Measurements from ENCODE around the gene SAAL1.

Gene SAAL1

GRCh38 chr11:18088366-18088765 is 17.5 kb downstream of the SAAL1 start:
- no peaks in the 10 kb centered on the region for H3K27me3 ChIP-seq (ENCODE audit: control insufficient read depth in 2 of 2, insufficient read depth in 2 of 2, low read length in 2 of 2)
- no peak overlapping the region for H3K9ac ChIP-seq (ENCODE audit: low read depth in 1 of 2, low read length in 2 of 2)
- H3K27ac ChIP-seq (ENCODE audit: low read depth in 2 of 2, low read length in 2 of 2), result no peak overlapping the region
- peaks cover 0 to under 1% of the 10 kb centered on the region in 2 donors for H3K4me1 ChIP-seq (ENCODE audit: control insufficient read depth in 2 of 2, insufficient read depth in 2 of 2, low read length in 2 of 2)
- no peak overlapping the region for H3K4me3 ChIP-seq (ENCODE audit: low read length in 2 of 2)
- no peaks in the 10 kb centered on the region for H3K9me3 ChIP-seq (ENCODE audit: control insufficient read depth in 2 of 2, low read length in 2 of 2)
- peaks cover 28 to 34% of the 10 kb centered on the region in 2 donors for H3K36me3 ChIP-seq (ENCODE audit: control insufficient read depth in 2 of 2, insufficient read depth in 2 of 2, low read length in 2 of 2)

- no peaks in the 10 kb centered on the region for H3K4me1 ChIP-seq (ENCODE audit: control insufficient read depth in 2 of 2, insufficient read depth in 2 of 2, low read length in 2 of 2)
- H3K4me3 ChIP-seq (ENCODE audit: low read length in 2 of 2), result no peak overlapping the region
- peaks cover 12 to 19% of the 10 kb centered on the region in 2 donors for H3K36me3 ChIP-seq (ENCODE audit: control insufficient read depth in 2 of 2, insufficient read depth in 2 of 2, low read length in 2 of 2)
Measured at GRCh38 chr11:18081551-18081950, 24.3 kb downstream of the SAAL1 start.

GRCh38 chr11:18080451-18080850 is 25.4 kb downstream of the SAAL1 start:
- Histone ChIP-seq H3K27me3 (ENCODE audit: control insufficient read depth in 2 of 2, insufficient read depth in 2 of 2, low read length in 2 of 2) (no peaks in the 10 kb centered on the region), H3K9me3 (ENCODE audit: control insufficient read depth in 2 of 2, low read length in 2 of 2) (no peaks in the 10 kb centered on the region), H3K9ac (ENCODE audit: low read depth in 1 of 2, low read length in 2 of 2) (no peak overlapping the region), H3K4me1 (ENCODE audit: control insufficient read depth in 2 of 2, insufficient read depth in 2 of 2, low read length in 2 of 2) (no peaks in the 10 kb centered on the region), H3K4me3 (ENCODE audit: low read length in 2 of 2) (no peak overlapping the region), H3K27ac (ENCODE audit: low read depth in 2 of 2, low read length in 2 of 2) (no peak overlapping the region), H3K36me3 (ENCODE audit: control insufficient read depth in 2 of 2, insufficient read depth in 2 of 2, low read length in 2 of 2) (peaks cover 12 to 19% of the 10 kb centered on the region in 2 donors)

More at GRCh38 chr11:18081551-18081950, 24.3 kb downstream of the SAAL1 start:
- Histone ChIP-seq H3K27ac (ENCODE audit: low read depth in 2 of 2, low read length in 2 of 2) (no peak overlapping the region), H3K9ac (ENCODE audit: low read depth in 1 of 2, low read length in 2 of 2) (no peak overlapping the region), H3K27me3 (ENCODE audit: control insufficient read depth in 2 of 2, insufficient read depth in 2 of 2, low read length in 2 of 2) (no peaks in the 10 kb centered on the region), H3K9me3 (ENCODE audit: control insufficient read depth in 2 of 2, low read length in 2 of 2) (no peaks in the 10 kb centered on the region)

GRCh38 chr11:18078909-18079308 is 27.0 kb downstream of the SAAL1 start:
- Histone ChIP-seq H3K4me3 (ENCODE audit: low read length in 2 of 2) (no peak overlapping the region), H3K27ac (ENCODE audit: low read depth in 2 of 2, low read length in 2 of 2) (no peak overlapping the region), H3K4me1 (ENCODE audit: control insufficient read depth in 2 of 2, insufficient read depth in 2 of 2, low read length in 2 of 2) (no peaks in the 10 kb centered on the region), H3K9me3 (ENCODE audit: control insufficient read depth in 2 of 2, low read length in 2 of 2) (no peaks in the 10 kb centered on the region), H3K9ac (ENCODE audit: low read depth in 1 of 2, low read length in 2 of 2) (no peak overlapping the region), H3K27me3 (ENCODE audit: control insufficient read depth in 2 of 2, insufficient read depth in 2 of 2, low read length in 2 of 2) (no peaks in the 10 kb centered on the region), H3K36me3 (ENCODE audit: control insufficient read depth in 2 of 2, insufficient read depth in 2 of 2, low read length in 2 of 2) (peaks cover 12 to 15% of the 10 kb centered on the region in 2 donors)

- Histone ChIP-seq H3K27ac (ENCODE audit: low read depth in 2 of 2, low read length in 2 of 2) (no peak overlapping the region), H3K4me1 (ENCODE audit: control insufficient read depth in 2 of 2, insufficient read depth in 2 of 2, low read length in 2 of 2) (no peaks in the 10 kb centered on the region), H3K27me3 (ENCODE audit: control insufficient read depth in 2 of 2, insufficient read depth in 2 of 2, low read length in 2 of 2) (no peaks in the 10 kb centered on the region), H3K9me3 (ENCODE audit: control insufficient read depth in 2 of 2, low read length in 2 of 2) (no peaks in the 10 kb centered on the region), H3K4me3 (ENCODE audit: low read length in 2 of 2) (no peak overlapping the region), H3K9ac (ENCODE audit: low read depth in 1 of 2, low read length in 2 of 2) (no peak overlapping the region), H3K36me3 (ENCODE audit: control insufficient read depth in 2 of 2, insufficient read depth in 2 of 2, low read length in 2 of 2) (peaks cover 2 to 9% of the 10 kb centered on the region in 2 donors)
Measured at GRCh38 chr11:18075444-18075843, 30.4 kb downstream of the SAAL1 start.

GRCh38 chr11:18071098-18071705 is 34.7 kb downstream of the SAAL1 start:
- H3K36me3 ChIP-seq (ENCODE audit: control insufficient read depth in 2 of 2, insufficient read depth in 2 of 2, low read length in 2 of 2), result no peaks in the 10 kb centered on the region
- no peaks in the 10 kb centered on the region for H3K9me3 ChIP-seq (ENCODE audit: control insufficient read depth in 2 of 2, low read length in 2 of 2)
- no peaks in the 10 kb centered on the region for H3K4me1 ChIP-seq (ENCODE audit: control insufficient read depth in 2 of 2, insufficient read depth in 2 of 2, low read length in 2 of 2)
- H3K27ac ChIP-seq (ENCODE audit: low read depth in 2 of 2, low read length in 2 of 2), result no peak overlapping the region
- no peak overlapping the region for H3K9ac ChIP-seq (ENCODE audit: low read depth in 1 of 2, low read length in 2 of 2)
- H3K27me3 ChIP-seq (ENCODE audit: control insufficient read depth in 2 of 2, insufficient read depth in 2 of 2, low read length in 2 of 2), result no peaks in the 10 kb centered on the region
- H3K4me3 ChIP-seq (ENCODE audit: low read length in 2 of 2), result no peak overlapping the region

GRCh38 chr11:18067372-18067771 is 38.5 kb downstream of the SAAL1 start:
- Histone ChIP-seq H3K36me3 (ENCODE audit: control insufficient read depth in 2 of 2, insufficient read depth in 2 of 2, low read length in 2 of 2) (no peaks in the 10 kb centered on the region), H3K4me1 (ENCODE audit: control insufficient read depth in 2 of 2, insufficient read depth in 2 of 2, low read length in 2 of 2) (peaks cover 0 to 7% of the 10 kb centered on the region in 2 donors), H3K4me3 (ENCODE audit: low read length in 2 of 2) (no peak overlapping the region)

GRCh38 chr11:18066626-18067025 is 39.3 kb downstream of the SAAL1 start:
- Histone ChIP-seq H3K27ac (ENCODE audit: low read depth in 2 of 2, low read length in 2 of 2) (no peak overlapping the region), H3K27me3 (ENCODE audit: control insufficient read depth in 2 of 2, insufficient read depth in 2 of 2, low read length in 2 of 2) (no peaks in the 10 kb centered on the region), H3K9me3 (ENCODE audit: control insufficient read depth in 2 of 2, low read length in 2 of 2) (no peaks in the 10 kb centered on the region), H3K9ac (ENCODE audit: low read depth in 1 of 2, low read length in 2 of 2) (no peak overlapping the region), H3K36me3 (ENCODE audit: control insufficient read depth in 2 of 2, insufficient read depth in 2 of 2, low read length in 2 of 2) (no peaks in the 10 kb centered on the region), H3K4me1 (ENCODE audit: control insufficient read depth in 2 of 2, insufficient read depth in 2 of 2, low read length in 2 of 2) (peaks cover 0 to 7% of the 10 kb centered on the region in 2 donors), H3K4me3 (ENCODE audit: low read length in 2 of 2) (no peak overlapping the region)

More at GRCh38 chr11:18067372-18067771, 38.5 kb downstream of the SAAL1 start:
- no peak overlapping the region for H3K27ac ChIP-seq (ENCODE audit: low read depth in 2 of 2, low read length in 2 of 2)
- H3K9me3 ChIP-seq (ENCODE audit: control insufficient read depth in 2 of 2, low read length in 2 of 2), result no peaks in the 10 kb centered on the region
- H3K9ac ChIP-seq (ENCODE audit: low read depth in 1 of 2, low read length in 2 of 2), result no peak overlapping the region
- H3K27me3 ChIP-seq (ENCODE audit: control insufficient read depth in 2 of 2, insufficient read depth in 2 of 2, low read length in 2 of 2), result no peaks in the 10 kb centered on the region

GRCh38 chr11:18065572-18065971 is 40.3 kb downstream of the SAAL1 start:
- H3K4me1 ChIP-seq (ENCODE audit: control insufficient read depth in 2 of 2, insufficient read depth in 2 of 2, low read length in 2 of 2), result peaks cover 0 to 7% of the 10 kb centered on the region in 2 donors
- H3K9me3 ChIP-seq (ENCODE audit: control insufficient read depth in 2 of 2, low read length in 2 of 2), result no peaks in the 10 kb centered on the region
- no peaks in the 10 kb centered on the region for H3K36me3 ChIP-seq (ENCODE audit: control insufficient read depth in 2 of 2, insufficient read depth in 2 of 2, low read length in 2 of 2)
- no peak overlapping the region for H3K4me3 ChIP-seq (ENCODE audit: low read length in 2 of 2)
- no peak overlapping the region for H3K27ac ChIP-seq (ENCODE audit: low read depth in 2 of 2, low read length in 2 of 2)
- no peaks in the 10 kb centered on the region for H3K27me3 ChIP-seq (ENCODE audit: control insufficient read depth in 2 of 2, insufficient read depth in 2 of 2, low read length in 2 of 2)
- no peak overlapping the region for H3K9ac ChIP-seq (ENCODE audit: low read depth in 1 of 2, low read length in 2 of 2)

- Histone ChIP-seq H3K4me3 (ENCODE audit: low read length in 2 of 2) (no peak overlapping the region), H3K9me3 (ENCODE audit: control insufficient read depth in 2 of 2, low read length in 2 of 2) (no peaks in the 10 kb centered on the region), H3K27ac (ENCODE audit: low read depth in 2 of 2, low read length in 2 of 2) (no peak overlapping the region), H3K36me3 (ENCODE audit: control insufficient read depth in 2 of 2, insufficient read depth in 2 of 2, low read length in 2 of 2) (no peaks in the 10 kb centered on the region), H3K4me1 (ENCODE audit: control insufficient read depth in 2 of 2, insufficient read depth in 2 of 2, low read length in 2 of 2) (peaks cover 0 to 7% of the 10 kb centered on the region in 2 donors), H3K27me3 (ENCODE audit: control insufficient read depth in 2 of 2, insufficient read depth in 2 of 2, low read length in 2 of 2) (no peaks in the 10 kb centered on the region), H3K9ac (ENCODE audit: low read depth in 1 of 2, low read length in 2 of 2) (no peak overlapping the region)
Measured at GRCh38 chr11:18064450-18065054, 41.3 kb downstream of the SAAL1 start.

Data from mucosa of rectum (tissue), 2 donors.